Measurements from ENCODE around the gene WDFY2. TPM values are rescaled to one million over a fixed set of nuclear protein-coding genes. Genes with fewer than 3 reads are reported as not detected.
A peak's percentile ranks its signal among the peaks of the same experiment; 100 is the strongest.

Gene WDFY2
- total and polyA plus RNA-seq, 10 of the 15 experiments (the other 5 are each of a cell fraction or from before 2014, with no cell fraction given) = 2.1 to 13.0 (median 8.1) TPM

DNA sequence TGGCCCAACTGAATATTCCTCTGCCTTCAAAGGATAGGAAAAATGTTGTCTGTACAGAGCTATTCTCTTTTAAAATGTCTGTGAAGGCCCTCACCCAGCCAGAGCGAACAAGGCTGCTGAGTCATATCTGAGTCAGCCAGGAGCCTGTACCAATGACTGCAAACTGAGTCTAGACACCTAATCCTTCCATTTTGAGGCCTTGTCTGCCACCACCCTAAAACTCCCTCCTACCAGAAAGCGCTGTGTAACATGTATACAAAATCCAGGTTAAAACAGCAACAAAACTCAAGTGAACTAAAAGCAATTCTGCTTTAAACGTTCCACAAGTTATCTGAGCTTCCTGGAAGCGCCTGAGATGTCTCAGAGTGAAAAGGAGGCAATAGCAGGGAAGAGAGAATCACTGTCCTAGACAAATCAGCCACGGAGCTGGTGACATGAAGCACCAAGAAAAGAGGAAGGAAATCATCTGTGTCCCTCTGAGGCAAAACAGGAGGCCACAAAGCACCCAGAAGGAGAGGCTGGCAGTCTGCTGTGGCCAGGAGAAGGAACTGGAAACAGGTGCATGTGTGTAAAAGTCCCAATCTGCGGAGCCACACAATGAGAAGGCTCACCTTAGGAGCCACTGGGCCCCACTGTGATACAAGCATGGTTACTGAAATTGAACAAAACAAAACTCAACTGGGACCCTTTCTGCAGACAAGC is 209.5 kb downstream of the WDFY2 start (continued):
- TF ChIP-seq DPF2 (IDR thresholded peaks at IDR 0.05) = 0 out of 2 replicates have a peak, but pooled peaks have one; percentile 43

DNA sequence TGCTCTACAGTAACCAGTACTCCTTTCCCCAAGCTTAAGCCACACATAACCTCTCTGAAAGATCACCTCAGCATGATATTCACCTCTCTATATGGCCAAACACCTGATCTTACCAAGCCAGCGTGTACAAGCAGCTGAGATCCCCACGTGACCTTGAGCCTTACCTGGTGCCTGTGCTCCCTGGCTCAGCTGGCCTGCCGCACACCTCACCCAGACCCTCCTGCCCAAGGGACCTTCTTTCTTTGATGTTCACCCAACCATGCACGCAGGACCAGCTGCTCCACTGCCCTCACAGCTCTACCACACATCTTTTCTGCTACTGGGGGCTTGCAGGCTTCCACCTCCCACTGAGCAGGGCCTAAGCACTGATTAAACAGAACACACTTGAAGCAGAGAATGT is 210.7 kb downstream of the WDFY2 start:
- H3K27me3 ChIP-seq (replicated peaks in 1 of 2; ENCODE audit: control insufficient read depth in 2 of 2, insufficient read depth in 2 of 2, low read length in 1 of 2) = no peaks in the 10 kb centered on the region
- peak; percentile 23 for ATAC-seq
- peaks cover 27% of the 10 kb centered on the region for H3K4me1 ChIP-seq (ENCODE audit: control insufficient read depth, insufficient read depth, low read length)
- no peak overlapping the region for H3K4me3 ChIP-seq
- H3K9ac ChIP-seq (ENCODE audit: control insufficient read depth, insufficient read depth, low read length) = no peak overlapping the region
- CTCF ChIA-PET = interaction anchor here (0.8 to 8.9 kb wide), 15 partner anchors 8 to 670 kb away, joined by 3 to 152 read pairs (median 8); no protein-coding TSS in a partner anchor
- no peaks in the 10 kb centered on the region for H3K9me3 ChIP-seq (replicated peaks; ENCODE audit: control insufficient read depth, insufficient read depth, low read length)
- SMC1A ChIA-PET (ENCODE audit: uncharacterized antibody, unreplicated experiment) = interaction anchor here (0.7 to 7.2 kb wide), 23 partner anchors 8 to 670 kb away, joined by 3 to 71 read pairs (median 5); partner anchors contain the start of gene INTS6
- H3K79me2 ChIP-seq (ENCODE audit: control insufficient read depth, insufficient read depth, low read length) = no peaks in the 10 kb centered on the region
- no TSS peak for BruUV-seq (replicated peaks)
- no peak for DNase-seq (ENCODE audit: low read depth, low spot score)
- RAD21 ChIA-PET (ENCODE audit: unreplicated experiment) = interaction anchor here (0.8 to 10.2 kb wide), 14 partner anchors 8 to 670 kb away, joined by 3 to 104 read pairs (median 8); partner anchors contain the start of gene INTS6
- WGBS (ENCODE audit: insufficient coverage, insufficient replicate concordance, low lambda C conversion rate, missing lambda C conversion rate) = 26% methylated on average over 4 of the region's 4 CpGs
- TF ChIP-seq TARDBP (IDR thresholded peaks at IDR 0.05; ENCODE audit: borderline replicate concordance) = no peak
- TF ChIP-seq, protein P1, sequence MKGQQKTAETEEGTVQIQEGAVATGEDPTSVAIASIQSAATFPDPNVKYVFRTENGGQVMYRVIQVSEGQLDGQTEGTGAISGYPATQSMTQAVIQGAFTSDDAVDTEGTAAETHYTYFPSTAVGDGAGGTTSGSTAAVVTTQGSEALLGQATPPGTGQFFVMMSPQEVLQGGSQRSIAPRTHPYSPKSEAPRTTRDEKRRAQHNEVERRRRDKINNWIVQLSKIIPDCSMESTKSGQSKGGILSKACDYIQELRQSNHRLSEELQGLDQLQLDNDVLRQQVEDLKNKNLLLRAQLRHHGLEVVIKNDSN (IDR thresholded peaks at IDR 0.05; ENCODE audit: borderline replicate concordance, extremely low read length, insufficient read depth, low read depth, low read length) = peak; percentile 66
- TF ChIP-seq PAX5 (IDR thresholded peaks at IDR 0.05; ENCODE audit: borderline replicate concordance, low read depth, low read length) = peak; percentile 49; the same call in 1 of the 2 replicates
- H3K27ac ChIP-seq (ENCODE audit: control insufficient read depth, insufficient read depth) = no peak overlapping the region
- intact Hi-C loops (cut with micrococcal nuclease; ENCODE audit: unreplicated experiment) = loop anchor here (2.0 to 5.0 kb wide), 2 partner anchors 210 to 508 kb away; partner anchors contain the start of gene WDFY2
- in situ Hi-C loops (cut with MboI) = loop anchor here (5.0 kb wide), 2 partner anchors 353 to 673 kb away; no protein-coding TSS in a partner anchor
- no peak overlapping the region; the same call in 1 of the 2 replicates for H2AFZ ChIP-seq (ENCODE audit: control insufficient read depth, low read depth, low read length)
- H4K20me1 ChIP-seq (ENCODE audit: control insufficient read depth, insufficient read depth) = no peaks in the 10 kb centered on the region
- FAIRE-seq = no peak
- H3K36me3 ChIP-seq (ENCODE audit: control insufficient read depth in 2 of 2, insufficient read depth in 2 of 2, low read length in 1 of 2) = no peaks in the 10 kb centered on the region
- no peak overlapping the region for H3K4me2 ChIP-seq (ENCODE audit: control insufficient read depth, insufficient read depth)
- POLR2A ChIA-PET = interaction anchor here (0.7 to 1.8 kb wide), 4 partner anchors 9 to 375 kb away, joined by 3 to 7 read pairs (median 4); no protein-coding TSS in a partner anchor

Data from GM12878 (cell line).